HG03280 (cell line): ENCODE results near the gene NSD1.
"Not testable (repeated sequence)": the region's sequence is repeated elsewhere in the genome, so short reads cannot be mapped to it uniquely, and the experiment has no call there.

Experiments used
- ATAC-seq: cut with Tn5 transposase; IDR thresholded peaks from one replicate; pipeline ENCODE4 v1.9.1; 2021; ENCODE audit warnings: mild to moderate bottlenecking, moderate library complexity; ENCODE audit not compliant: unreplicated experiment

The NSD1 gene

GRCh38 chr5:177304392-177305119, 171.0 kb downstream of the NSD1 start:
- ATAC-seq: no peak

- not testable (repeated sequence) for ATAC-seq
These were observed 172.6 kb downstream of the NSD1 start for GRCh38 chr5:177306103-177306640.

- no peak for ATAC-seq
These were observed 173.3 kb downstream of the NSD1 start for GRCh38 chr5:177306674-177307543.

DNA sequence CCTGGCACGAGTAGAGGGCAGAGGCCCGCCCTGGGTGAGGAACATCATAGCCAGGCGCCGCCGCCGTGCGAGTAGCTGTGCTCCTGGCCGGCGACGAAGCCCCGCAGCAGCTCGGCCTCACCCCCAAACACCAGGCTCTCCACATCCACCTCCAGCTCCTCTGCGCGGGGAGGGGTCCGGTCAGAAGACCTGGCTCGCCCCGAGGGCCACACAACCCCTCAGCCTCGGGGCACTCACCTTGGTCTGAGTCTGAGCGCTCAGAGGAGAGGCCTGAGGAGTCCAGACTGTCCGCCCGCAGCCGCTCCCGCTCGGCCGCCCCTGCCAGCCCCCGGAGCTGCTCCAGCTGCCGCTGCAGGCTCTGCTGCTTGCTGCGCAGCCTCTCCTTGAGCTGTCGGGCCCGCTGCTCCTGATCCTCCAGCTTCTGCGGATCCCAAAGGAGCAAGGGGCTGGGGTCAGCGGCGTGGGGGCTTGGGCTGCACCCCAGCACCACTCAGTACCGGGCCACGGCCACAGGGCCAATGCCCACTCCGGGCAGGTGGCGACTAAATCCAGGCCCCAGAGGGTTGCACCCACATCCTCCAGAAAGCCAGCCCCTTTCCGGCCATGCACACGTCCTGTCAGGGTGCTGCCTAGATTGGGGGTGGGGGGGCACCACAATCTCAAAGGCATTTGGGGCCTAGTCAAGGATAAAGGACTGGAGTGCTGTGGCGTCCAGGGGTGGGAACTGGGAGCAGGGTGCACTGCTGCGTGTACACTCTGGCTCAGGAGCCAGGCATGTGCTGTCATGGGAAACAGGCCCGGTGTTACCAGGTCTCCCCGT, 174.2 kb downstream of the NSD1 start:
- no peak for ATAC-seq

- no peak for ATAC-seq
These were observed 175.2 kb downstream of the NSD1 start for GRCh38 chr5:177308740-177309139.

GRCh38 chr5:177309351-177310191, 176.0 kb downstream of the NSD1 start:
- no peak for ATAC-seq

DNA sequence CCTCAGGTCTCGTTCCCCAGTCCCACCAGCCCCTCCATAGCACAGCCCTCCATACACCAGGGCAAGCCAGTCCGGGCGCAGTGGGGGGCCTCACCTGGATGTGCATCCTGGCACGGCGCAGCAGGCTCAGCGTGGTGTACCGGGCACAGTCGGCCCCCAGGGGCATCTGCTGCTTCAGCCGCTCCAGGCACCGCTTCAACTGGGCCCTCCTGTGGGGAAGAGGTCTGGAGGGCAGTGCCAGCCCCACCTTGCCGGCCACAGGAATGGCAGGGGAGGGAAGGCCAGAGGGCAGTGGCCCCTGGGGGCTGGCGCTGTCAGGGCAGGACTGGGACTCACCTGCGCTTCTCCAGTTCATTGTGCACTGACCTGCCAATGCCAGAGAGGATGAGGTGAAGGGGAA, 176.8 kb downstream of the NSD1 start:
- ATAC-seq: no peak

DNA sequence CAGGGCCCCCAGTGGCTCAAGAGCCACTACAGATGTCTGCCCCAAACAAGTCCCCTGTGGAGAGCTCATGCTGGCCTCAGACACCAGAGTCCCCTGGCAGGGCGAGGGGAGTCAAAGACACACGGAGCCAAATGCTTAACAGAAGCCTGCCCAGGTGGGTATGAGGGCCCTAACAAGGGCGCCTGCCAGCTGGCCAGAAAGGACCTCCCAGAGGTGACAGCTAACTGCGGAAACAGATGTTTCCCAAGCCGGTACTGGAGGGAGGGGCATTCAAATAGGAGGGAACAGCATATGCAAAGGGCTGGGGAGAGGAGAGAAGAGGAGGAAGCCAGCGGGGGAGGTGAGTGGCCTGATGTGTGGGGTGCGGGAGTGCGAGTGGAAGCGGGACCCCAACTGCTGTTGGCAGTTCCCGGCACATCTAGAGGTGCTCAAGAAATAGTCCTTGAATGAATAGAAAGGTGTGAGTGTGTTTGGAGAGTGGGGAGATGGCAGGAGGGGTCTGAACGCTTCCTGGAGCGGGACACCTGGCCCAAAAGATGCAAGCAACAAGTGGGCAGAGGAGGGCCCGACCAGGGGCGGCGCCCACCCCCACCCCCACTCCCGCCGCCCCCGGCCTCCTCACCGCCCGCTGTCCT, 177.3 kb downstream of the NSD1 start:
- no peak for ATAC-seq

- peak; percentile 1 for ATAC-seq
These were observed 177.8 kb downstream of the NSD1 start for GRCh38 chr5:177311392-177311722.

- ATAC-seq: peak; percentile 81
These were observed 178.4 kb downstream of the NSD1 start, which contains the start of gene MXD3 for GRCh38 chr5:177311723-177312648. MXD3 (minus strand) TSS chr5:177311898; CDS start chr5:177311830, 68 bp downstream.

GRCh38 chr5:177312649-177313181, 179.1 kb downstream of the NSD1 start:
- peak; percentile 32 for ATAC-seq

GRCh38 chr5:177313561-177314259, 180.1 kb downstream of the NSD1 start:
- no peak for ATAC-seq

DNA sequence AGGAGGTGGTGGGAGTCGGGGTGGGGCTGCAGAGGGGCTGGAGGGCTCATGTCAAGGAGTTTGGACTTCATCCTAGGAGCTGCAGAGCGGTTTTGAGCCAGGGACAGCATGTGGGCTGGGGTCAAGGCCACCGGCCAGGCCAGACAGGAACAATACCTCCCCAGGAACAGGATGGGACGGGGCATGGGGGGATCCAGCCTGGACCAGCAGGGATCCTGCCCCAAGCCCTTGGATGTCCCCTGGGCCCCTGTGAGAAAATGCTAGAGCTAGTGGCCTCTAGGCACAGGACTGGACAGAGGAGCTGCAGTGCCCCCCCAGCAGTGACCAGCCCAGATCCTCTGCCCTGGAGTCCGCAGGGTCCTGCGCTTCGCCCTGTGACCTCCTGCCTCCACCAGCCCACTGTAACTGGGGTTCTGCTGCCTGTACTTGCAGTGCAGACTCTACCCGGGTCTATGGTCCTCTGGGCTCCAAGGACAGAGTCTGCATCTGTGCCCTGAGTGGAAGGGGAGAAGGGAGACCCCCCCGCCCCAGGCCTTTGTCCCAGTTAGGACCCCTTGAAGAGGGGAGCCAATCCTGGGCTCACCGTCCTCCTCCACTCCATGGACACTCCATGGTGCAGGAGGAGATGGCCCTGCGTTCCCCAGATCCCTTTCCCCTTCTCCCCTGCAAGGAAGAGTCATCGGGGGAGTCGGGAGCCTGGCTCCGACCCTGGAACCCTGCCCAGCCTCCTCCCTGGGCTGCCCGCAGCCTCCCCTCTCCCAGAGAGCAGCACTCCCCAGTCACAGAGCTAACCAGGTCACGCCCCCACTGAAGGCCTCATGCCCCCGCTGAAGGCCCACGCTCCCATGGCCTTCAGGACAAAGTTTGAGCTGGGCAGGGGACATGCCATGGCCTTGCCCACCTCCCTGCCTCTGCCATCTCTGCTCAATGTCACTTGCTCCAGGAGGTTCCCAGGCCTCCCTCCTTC, 181.1 kb downstream of the NSD1 start:
- ATAC-seq: no peak

DNA sequence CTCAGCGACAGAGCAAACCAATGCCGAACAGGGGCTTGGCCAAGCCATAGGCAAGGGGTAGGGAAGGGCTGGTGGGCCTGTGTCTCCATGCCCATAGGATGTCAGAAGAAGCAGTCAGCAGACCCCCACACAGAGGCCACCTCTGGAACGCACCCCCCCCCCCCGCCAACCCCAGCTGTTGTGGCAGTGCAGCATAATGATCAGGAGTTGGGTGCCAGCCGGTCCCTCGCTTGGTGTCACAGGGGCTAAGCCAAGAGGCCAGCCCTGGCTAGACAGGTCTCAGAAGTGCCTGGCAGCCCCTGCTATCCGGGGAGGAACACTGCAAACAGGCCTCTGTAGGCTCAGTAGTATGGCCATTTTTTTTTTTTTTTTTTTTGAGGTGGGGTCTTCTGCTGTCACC, 181.8 kb downstream of the NSD1 start:
- ATAC-seq: no peak

GRCh38 chr5:177316005-177316404, 182.4 kb downstream of the NSD1 start:
- no peak for ATAC-seq

DNA sequence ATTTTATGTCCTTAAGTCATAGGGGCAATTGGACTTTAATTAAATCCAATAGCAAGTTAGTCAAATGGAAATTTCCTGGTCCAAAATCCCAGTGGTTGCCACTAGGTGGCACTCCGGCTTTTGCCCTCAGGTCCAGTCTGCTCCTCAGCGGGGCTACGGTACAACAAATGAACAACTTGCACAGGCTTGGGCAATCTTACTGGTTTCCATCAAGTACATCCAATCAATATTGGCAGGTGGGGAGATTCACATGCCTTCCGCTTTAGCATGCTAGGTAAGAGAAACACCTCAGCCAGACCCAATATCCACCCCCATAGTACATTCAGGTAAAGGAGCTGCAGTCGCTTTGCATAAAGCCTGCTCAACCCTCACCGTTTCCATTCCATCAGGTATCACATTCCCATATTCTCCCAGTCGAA, 184.4 kb downstream of the NSD1 start:
- no peak for ATAC-seq
